ENCODE data around the gene PDK4.

Gene PDK4

GRCh38 chr7:95535662-95536061 is 60.7 kb downstream of the PDK4 start:
- no peak for DNase-seq (ENCODE audit: extremely low read depth in 1 of 2, low read depth in 1 of 2)

- no peak for DNase-seq (ENCODE audit: extremely low read depth in 1 of 2, low read depth in 1 of 2)
These were observed 61.5 kb downstream of the PDK4 start for GRCh38 chr7:95534796-95535195.

All from stimulated activated CD8-positive, alpha-beta memory T cell treated with anti-CD3 and anti-CD28 coated beads, Interleukin-7, amount 100 ng/mL, for 48 hours (primary cell).